Fibroblast of pulmonary artery (primary cell): Measurements from ENCODE around the gene PRM3.

ENCODE experiments used
- DNase-seq: peaks from one replicate; pipeline ENCODE4 v3.0.0-alpha.2; 2010; ENCODE audit warnings: low read depth
- H3K4me3 ChIP-seq: replicated peaks from 2 replicates; pipeline ENCODE4 v1.5.1; 2011; ENCODE audit warnings: low read depth, mild to moderate bottlenecking, control low read depth, low read length, moderate library complexity
- TF ChIP-seq, protein P1 (sequence below): IDR thresholded peaks from 2 replicates; pipeline ENCODE4 v1.5.1; 2011; ENCODE audit warnings: mild to moderate bottlenecking, control low read depth, low read length, inconsistent platforms; ENCODE audit errors: missing control alignments

Gene PRM3

DNA sequence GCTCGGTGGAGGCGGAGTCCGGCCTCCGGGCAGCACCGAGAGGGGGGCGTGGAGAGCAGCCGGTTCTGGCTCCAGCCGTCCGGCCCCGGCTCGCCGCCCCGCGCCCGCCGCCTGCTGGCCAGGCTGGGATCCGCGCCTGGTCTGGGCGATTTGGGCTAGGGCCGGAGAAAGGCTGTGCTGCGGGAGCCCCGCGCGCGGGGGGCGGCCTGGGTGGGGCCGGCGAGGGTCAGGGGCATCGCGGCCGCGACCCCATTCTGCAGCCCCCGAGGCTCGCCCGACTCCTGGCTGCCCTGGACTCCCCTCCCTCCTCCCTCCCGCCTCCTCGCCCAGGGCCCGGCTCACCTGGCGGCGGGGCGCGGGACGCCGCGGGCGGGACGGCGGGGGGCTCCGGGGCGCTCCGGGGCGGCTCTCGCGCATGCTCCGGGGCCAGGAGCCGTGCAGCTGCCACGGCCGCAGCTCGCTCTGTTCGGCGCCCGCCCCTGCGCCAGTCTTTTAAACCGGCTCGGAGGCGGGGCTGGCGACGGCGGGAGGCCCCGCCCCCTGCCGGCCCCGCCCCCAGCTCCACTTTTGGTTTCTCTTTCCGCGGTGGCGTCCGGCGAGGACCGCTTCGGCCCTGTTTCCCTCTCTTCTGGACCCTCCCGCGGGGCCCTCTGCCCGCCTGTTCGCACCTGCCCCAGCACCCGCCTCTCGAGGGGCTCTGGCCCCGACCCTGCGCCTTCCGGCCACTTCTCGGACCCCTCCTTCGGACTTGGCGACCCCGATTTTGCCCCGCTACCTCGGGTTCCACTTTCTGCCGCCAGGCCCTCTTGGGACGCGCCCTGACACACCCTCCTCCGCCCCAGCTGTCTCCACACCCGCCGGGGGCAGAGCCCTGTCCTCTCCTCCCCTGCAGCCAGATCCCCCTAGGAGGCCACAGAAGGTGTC, 17.4 kb downstream of the PRM3 start, which contains the start of gene SOCS1:
TSS of gene SOCS1 (minus strand) at position 468 of the 924 bp plus-strand sequence. CDS start 726 bp downstream, outside the sequence.
- peak within 1 kb of the TSS; percentile 80 for H3K4me3 ChIP-seq
- DNase-seq: peak; percentile 90

DNA sequence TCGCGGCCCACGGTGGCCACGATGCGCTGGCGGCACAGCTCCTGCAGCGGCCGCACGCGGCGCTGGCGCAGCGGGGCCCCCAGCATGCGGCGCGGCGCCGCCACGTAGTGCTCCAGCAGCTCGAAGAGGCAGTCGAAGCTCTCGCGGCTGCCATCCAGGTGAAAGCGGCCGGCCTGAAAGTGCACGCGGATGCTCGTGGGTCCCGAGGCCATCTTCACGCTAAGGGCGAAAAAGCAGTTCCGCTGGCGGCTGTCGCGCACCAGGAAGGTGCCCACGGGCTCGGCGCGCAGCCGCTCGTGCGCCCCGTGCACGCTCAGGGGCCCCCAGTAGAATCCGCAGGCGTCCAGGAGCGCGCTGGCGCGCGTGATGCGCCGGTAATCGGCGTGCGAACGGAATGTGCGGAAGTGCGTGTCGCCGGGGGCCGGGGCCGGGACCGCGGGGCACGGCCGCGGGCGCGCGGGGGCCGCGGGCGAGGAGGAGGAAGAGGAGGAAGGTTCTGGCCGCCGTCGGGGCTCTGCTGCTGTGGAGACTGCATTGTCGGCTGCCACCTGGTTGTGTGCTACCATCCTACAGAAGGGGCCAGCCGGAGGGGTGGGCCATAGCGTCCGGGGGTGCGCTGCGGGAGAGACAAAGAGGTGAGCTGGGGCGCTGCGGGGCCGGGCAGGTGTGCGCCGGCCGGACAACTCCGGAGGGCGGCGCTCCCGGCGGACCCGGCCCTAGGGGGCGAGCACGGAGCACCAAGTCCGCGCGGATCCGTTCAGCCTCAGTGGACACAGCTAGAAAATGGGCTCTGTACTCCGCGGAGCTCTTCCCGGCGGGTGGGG, 18.3 kb downstream of the PRM3 start:
- TF ChIP-seq, protein P1, sequence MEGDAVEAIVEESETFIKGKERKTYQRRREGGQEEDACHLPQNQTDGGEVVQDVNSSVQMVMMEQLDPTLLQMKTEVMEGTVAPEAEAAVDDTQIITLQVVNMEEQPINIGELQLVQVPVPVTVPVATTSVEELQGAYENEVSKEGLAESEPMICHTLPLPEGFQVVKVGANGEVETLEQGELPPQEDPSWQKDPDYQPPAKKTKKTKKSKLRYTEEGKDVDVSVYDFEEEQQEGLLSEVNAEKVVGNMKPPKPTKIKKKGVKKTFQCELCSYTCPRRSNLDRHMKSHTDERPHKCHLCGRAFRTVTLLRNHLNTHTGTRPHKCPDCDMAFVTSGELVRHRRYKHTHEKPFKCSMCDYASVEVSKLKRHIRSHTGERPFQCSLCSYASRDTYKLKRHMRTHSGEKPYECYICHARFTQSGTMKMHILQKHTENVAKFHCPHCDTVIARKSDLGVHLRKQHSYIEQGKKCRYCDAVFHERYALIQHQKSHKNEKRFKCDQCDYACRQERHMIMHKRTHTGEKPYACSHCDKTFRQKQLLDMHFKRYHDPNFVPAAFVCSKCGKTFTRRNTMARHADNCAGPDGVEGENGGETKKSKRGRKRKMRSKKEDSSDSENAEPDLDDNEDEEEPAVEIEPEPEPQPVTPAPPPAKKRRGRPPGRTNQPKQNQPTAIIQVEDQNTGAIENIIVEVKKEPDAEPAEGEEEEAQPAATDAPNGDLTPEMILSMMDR: no peak
- H3K4me3 ChIP-seq: peak overlapping the region; percentile 80
- peak; percentile 52 for DNase-seq

More for the DNA sequence above, 17.4 kb downstream of the PRM3 start, which contains the start of gene SOCS1:
- TF ChIP-seq, protein P1: peak; percentile 27

DNA sequence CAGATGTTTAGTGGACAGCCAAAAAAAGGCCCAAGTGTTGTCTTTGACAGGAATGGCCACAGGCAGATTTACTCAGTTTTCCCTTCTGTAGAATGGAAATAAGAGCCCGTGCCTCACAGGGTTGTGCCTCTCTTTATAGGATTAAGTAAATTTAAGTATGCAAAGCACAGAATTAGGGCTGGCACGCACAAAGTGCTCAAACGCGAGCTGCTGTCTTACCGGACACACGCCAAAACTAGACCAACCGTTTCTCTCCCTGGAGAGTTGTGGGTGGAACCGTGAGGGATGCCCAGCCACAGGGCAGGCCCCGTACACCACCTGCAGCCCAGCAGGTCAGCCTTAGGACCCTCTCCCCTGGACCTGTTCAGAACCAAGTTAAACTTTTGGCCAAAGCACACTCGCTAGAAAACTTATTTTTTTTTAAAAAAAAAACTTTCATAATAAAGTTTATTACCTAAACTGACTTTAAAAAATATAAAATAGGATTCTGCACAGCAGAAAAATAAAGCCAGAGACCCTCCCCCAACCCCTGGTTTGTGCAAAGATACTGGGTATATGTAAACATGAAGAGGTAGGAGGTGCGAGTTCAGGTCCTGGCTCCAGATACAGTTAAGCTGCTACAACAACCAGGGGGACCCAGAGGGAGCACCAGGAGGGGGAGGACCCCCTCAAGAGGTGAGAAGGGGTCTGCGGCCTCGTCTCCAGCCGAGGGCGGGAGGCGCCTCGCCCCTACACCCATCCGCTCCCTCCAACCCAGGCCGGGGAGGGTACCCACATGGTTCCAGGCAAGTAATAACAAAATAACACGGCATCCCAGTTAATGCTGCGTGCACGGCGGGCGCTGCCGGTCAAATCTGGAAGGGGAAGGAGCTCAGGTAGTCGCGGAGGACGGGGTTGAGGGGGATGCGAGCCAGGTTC, 19.2 kb downstream of the PRM3 start:
- H3K4me3 ChIP-seq: peak overlapping the region; percentile 80
- no peak for DNase-seq
- TF ChIP-seq, protein P1: no peak

DNA sequence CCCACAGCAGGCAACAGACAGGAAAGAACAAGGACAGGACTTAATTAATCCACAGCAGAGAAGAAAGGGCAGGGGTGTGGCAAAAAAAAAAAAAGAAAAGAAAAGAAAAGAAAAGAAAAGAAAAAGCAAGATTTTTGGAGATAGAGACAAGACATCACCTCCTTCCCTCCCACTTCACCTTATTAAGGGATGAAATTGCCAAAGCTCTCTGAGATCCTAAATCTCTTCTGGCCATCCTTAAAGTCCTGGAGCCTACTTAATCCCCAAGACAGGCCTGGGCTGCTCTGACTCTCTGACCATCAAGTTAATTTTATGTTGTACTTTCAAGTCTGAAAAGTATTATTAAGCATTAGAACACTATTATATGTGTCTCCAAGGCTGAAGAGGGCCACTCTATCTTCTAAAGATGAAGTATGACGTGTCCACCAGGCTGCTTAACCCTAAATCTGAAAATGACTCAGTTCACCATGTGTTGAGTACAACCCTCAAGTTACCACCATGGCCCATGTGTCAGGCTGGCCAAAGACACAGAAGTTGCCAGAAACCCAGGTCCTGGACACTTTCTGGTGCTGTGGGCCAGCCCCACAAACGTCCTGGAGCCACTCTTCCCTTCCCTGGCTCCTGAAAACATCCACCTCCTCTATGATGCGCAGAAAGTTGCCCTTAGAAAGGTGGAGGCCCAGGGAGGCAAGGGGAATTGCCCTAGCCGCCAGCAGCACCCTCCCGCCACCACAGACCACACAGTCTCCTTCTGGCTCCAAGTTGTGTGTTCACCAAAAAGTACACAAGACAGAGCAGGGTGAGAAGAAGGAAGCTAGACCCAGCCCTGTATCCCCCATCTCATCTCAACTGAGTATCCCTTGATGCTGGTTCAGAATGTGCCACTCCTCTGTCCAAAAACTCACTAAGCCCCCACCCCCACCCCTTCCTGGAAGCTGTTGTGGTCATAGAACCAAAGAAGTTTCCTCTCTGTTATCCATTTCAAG, 20.1 kb downstream of the PRM3 start:
- DNase-seq: no peak
- H3K4me3 ChIP-seq: peak overlapping the region; percentile 80
- TF ChIP-seq, protein P1: no peak

DNA sequence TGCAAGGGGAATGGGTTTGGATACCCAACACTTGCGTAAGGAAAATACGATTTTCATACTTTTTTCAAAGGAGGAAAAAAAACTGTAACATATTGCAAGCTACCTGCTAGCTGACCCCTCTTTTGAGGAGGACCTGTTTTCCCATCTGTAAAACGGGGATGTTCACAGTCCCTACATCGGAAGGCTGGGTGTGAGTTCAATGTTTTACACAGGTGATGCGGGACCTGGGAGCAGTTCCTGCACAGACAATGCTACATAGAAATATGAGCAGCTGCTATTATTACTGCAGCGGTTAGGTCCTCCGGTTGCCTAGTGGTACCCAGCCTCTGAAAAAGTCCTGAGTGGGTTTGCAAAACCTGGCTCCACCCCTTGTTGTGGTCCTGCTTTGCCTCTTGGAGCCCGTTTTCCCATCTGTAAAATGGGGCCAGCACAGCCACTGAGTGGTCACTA, 20.9 kb downstream of the PRM3 start:
- TF ChIP-seq, protein P1: no peak
- H3K4me3 ChIP-seq: peak overlapping the region; percentile 80
- no peak for DNase-seq
